Brain pericyte (primary cell): Measurements from ENCODE around the gene BCL11B.

Experiments used
- DNase-seq: peaks from one replicate; pipeline ENCODE4 v3.0.0-alpha.2; 2012; ENCODE audit warnings: low read depth, low spot score

The BCL11B gene

DNA sequence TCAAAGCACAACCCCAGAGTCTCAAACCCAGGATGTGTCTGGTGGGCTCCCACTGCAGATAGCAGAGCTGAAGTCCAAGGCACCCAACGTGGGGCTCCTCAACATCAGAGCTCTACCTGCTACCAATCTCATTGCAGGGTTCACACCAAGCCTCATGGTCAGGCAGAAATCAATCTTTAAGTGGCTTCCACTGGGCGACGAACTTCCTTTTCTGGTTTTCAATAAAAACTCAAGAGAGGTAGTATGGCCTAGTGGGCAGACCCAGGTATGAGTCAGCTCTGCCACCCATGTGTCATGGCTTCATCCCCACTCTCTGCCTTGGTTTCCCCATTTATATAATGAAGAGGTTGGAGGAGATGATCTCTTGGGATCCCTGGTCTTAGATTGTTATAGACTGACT lies 47.0 kb downstream of the BCL11B start:
- no peak for DNase-seq

DNA sequence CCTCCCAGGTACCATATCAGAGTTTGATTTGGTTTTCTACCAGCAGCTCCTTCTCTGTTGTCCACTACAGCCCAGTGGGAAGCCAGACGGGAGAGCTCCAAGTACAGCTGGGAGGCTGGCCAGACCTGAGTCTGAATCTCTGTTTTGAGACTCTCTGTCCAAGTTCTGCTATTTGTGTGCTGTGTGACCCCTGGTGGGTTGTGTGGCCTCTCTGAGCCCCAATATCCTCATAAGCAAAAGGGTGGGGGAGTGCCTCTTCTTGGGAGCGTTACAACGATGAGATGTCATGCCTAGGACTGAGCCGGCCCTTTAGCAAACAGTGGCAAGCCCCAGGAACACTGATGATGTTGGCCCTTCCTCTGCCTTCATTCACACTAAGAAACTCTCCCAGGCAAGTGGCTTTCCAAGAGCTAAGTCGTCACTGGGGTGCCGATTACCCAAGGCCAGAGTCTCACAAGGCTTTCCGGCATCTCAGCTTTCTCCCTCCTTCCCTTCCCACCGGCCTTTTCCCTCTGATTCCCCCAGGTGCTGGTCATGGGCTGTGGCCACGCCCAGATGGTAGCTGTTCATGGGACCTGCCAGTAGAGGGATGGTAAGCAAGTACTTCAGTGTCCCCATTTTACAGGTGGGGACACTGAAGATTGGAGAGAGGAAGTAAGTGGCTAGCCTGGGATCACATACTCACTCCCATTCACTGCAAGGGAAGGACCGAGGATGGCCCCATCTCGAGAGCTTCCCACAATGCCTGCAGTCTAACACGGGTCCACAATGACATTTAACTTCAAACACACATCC lies 47.7 kb downstream of the BCL11B start:
- DNase-seq, result no peak

DNA sequence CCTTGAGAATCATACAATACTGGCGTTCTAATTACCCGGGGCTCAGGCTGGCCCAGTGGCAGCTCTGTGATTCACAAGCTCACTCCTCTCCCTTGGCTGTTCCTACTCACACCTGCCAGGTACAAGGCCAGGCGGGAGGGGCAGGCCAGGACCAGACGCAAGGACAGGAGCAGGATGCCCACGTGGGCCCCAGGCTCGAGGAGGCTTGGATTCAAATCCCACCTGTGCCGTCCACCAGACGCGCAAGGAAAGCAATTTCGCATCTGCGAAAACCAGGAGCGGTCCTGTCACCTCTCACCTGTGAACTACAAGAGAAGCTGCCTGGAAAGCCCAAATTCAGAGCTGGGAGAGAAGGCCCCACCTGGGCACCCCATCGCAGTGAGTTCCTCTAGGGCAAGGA lies 50.6 kb downstream of the BCL11B start:
- no peak for DNase-seq

DNA sequence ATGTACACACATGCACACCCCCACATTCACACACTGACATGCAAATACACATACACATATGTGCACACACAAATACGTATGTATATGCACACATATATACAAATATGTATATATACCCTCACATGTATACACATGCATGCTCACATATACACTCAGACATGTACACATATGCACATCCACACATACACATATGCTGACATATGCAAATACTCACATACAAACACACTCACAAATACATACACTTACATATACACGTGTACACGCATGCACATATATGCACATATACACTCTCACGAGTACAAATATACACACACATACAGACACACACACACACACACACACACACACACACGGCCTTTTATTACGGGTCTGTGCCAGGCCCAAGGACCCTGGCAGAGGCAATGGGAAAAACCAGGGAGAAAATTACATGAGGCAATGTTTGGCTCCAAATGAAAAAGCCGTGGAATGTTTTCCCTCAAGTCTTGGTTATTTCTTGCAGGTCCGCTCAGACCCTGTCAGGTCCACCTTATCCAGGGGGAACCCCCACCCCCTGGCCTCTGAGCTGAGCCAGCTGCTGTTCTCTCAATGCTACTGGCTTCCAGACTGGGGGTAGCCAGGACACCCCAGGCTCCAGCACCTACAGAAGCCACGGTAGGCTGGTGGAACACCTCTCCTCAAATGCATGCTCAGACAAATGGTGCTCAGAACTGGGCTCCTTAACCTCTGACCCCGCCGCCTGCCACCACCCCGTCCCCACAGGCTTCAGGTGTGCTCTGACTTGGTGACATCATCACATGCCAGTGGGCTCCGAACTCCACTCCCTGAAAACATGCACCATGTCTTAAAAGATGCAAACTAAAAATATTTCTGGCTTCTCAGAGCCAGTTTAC lies 54.7 kb downstream of the BCL11B start:
- no peak for DNase-seq

DNA sequence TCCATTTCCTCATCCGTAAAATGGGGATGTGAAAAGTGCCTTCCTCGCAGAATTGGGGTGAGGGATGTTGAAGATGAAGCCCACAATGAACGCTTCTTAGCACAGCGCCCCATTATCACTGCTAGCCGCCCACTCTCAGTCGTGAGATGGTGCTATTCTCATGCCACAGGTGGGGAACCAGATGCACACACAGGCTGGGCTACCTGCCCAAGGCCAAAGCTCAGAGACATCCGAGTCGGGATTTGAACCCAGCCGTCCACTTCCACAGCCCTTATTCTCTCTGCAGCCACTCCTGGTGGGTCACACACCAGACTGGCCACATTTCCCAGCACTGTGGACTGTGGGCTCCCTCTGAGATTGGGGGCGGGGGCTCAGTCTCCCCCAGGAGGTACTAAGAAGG lies 55.8 kb downstream of the BCL11B start:
- DNase-seq, result no peak

DNA sequence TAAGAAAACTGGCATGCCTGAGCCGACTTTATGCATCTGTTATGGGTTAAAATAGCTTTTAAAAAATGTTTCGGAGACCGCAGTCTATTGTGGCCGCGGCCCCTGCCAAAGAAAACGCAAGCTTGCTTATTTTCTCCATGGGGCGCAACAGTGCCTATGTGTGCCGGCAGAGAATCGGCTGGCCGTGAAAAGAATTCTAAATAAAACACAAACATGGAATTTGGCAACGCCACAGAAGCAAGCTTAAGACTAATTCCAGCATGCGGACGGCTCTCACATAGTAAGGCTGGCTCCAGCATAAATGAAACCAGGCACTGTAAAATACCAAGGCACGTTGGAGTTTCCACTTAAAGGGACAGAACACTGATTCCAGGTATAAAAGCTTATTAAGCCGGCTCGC lies 56.7 kb downstream of the BCL11B start:
- peak; percentile 44 for DNase-seq

DNA sequence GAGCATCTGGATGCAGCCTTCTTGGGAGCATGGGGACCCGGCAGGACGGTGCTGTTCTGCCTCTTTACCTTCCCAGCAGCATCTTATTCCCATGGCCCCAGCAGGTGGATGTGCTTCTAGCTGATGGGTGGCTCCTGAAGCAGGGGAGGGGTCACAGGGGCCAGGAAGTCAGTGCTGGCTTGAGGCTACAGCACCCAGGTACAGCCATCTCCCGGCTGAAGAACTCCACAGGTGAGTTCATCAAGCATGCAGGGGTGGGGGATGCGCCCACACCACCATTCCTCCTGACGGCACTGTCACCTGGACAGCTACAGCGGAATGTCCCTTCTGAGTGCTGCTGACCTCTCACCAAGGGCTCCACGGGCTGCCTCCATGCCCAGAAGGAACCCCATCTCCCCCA lies 57.3 kb downstream of the BCL11B start:
- no peak for DNase-seq

DNA sequence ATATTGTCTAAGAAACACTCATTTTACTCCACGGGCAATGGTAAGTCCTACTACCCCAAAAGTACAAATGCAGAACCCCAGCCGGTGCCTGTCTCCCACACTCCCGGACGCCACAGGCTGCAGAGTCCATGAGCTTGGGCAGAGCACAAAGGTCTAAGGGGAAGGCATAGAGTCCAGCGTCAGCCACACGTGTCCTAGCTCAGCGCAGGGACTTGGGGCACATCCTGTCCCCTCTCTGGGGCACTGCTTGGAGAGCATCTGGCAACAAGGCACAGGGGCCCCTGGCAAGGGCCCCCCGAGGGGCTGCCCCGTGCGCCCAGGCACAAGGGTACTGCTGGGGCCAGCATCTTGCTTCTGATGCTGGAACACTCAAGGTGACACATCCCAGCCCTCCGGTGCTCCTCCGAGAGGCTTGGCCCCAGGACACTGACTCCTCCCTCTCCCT lies 58.4 kb downstream of the BCL11B start:
- DNase-seq, result no peak

DNA sequence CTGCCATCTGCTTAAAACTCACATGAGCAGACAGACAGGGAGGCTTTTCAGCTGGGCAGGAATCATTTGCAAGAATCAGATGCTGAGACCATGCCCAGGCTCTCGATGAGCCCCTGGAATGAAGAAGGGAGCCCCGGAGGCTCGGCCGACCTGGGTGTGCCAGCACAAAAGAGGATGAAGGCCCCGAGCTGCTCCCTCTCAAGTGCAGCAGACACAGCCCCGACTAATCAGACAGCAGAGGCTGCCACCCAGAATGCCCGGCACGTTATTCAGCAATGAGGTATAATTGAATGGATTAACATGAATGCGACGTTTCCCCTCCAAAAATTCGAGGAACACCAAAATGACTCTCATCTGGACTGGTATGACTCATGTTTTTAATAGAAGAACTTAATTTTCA lies 58.9 kb downstream of the BCL11B start:
- DNase-seq, result no peak

DNA sequence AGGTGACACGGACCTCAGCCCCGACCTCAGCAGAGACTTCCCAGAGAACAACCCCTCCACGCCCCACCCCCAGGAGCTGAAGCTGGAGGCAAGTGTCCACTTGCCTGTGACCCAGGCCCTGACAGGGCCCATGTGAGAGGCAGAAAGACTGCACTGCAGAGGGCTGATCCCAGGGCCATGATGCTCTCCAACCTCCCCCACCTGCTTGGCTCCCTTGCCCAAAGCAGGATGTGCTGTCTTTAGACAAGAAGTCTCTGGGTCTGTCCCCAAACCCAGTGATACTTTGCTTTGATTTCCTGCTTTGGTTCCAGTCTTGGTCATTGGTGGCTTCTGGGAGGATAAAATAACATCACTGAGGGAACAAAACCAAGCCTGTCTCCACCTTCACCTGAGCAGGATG lies 59.4 kb downstream of the BCL11B start:
- no peak for DNase-seq

DNA sequence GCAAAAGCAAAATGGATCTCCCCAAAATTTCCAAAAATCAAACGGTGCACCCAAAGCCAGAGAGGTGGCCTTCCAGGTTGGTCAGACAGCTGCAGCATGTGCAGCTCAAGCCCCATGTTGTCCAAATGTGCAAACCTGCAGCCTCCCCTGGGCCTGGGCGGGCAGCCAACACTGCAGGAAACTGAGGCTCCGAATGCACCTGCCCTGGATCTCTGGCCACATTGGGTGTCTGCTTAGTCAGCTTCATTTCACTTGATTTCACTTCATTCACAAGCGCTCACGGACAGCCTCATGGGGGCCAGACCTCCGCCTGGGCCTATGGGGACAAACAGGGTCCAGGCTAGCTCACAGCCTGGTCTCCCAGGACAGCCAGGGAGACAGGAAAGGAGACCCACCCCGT lies 59.8 kb downstream of the BCL11B start:
- DNase-seq, result no peak

DNA sequence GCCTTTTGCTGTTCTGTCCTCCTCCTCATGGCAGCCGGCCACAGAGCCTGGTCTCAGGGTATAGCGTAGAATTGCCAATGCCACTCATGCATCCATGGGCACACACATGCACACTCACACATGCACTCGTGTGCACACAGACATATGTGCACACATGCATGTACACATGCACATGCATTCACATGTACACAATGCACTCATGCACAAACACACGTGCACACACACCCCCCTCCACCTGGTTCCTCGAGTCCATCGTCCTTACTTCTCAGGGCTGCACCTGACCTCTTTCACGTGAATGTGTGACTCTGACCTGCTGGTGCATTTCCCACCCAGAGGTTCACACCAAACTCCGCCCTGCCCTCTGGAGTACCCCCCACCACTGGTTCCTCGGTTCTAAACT lies 60.6 kb downstream of the BCL11B start:
- DNase-seq, result no peak

DNA sequence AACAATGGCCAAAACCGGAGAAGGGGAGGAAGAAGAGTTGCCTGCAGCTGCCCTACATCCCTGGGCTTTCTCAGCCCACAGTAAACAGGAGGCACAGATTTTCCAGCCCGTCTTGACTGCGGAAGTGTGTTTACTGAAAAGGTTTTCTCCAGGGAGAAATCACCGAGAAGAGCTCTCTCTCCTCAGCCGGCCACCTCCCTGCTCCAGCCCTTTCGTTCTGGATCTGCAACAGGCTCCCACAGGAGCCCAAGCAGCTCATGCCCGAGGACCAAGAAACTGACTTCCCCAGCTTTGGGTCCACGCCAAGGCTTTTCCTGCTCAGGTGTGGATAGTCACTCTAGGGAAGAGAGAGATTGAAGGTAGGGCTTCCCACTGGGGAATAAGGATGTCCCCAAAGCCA lies 61.7 kb downstream of the BCL11B start:
- no peak for DNase-seq

DNA sequence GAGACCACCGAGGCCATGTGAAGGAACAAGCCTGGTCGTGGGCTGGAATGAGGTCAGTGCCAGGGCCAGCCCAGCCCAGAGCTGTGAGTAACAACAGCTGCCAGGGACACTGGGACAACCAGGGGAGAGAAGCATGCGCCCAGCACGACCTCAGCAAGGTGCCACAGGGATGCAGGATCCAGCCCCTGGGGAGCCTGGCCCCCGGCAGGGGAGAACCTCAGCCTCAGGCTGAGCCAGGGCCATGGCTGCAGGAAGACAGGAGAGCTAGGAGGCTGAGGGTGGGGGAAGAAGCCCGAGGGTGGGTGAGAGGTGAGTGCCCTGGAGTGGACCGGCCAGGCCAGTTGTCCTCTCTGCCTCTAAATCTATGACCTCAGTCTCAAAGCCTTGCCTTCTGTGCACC lies 62.6 kb downstream of the BCL11B start:
- DNase-seq, result no peak

DNA sequence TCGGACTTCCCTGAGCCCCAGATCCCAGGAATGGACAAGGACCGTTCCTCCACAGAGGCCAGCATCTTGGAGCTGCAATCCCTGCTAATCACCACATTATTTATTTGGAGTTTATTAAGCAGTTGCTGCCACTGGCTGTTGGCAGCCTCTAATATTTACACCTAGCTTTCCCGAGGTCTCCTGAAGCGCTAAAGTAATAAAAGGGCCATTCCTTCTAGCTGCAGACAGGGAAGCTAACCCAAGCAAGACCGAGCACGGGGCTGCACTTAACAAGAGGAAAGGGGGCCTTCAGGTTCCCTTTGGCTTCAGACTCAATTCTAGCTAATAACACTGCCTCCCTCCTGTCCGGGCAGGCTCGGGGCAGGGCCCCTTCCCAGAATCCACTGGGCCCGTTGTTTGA lies 63.7 kb downstream of the BCL11B start:
- DNase-seq, result no peak

DNA sequence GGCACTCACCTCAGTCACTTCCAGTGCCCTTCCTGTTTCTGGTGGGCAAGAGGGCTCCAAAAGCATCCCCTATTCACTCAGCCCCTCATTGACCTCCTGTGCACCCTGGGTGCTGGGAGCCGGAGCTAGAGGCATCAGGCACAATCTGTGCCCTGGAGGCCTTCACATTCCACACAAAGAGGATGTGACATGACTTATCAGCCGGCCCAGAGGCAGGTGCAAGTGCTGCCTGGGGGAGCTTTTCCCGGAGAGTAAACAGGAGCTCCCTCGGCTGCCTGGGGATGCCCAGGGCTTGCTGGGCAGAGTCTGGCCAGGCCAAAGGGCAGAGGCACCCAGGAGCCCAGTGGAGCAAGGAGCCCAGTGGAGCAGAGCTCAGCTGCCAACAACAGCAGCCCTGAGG lies 64.5 kb downstream of the BCL11B start:
- DNase-seq, result no peak

DNA sequence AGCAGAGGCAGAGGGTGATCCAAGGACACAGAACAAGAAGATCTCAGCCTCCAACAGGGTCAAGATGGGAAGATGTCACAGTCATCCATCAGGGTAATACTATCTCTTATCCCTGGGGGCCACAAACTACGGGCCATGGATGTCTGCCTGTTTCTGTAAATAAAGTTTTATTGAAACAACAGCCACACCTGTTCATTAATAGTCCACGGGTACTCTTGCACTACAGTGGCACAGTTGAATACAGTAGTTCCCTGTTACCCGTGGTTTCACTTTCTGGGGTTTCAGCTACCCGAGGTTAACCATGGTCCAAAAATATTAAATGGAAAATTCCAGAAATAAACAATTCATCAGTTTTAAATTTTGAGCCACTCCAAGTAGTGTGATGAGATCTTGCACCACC lies 65.9 kb downstream of the BCL11B start:
- no peak for DNase-seq

DNA sequence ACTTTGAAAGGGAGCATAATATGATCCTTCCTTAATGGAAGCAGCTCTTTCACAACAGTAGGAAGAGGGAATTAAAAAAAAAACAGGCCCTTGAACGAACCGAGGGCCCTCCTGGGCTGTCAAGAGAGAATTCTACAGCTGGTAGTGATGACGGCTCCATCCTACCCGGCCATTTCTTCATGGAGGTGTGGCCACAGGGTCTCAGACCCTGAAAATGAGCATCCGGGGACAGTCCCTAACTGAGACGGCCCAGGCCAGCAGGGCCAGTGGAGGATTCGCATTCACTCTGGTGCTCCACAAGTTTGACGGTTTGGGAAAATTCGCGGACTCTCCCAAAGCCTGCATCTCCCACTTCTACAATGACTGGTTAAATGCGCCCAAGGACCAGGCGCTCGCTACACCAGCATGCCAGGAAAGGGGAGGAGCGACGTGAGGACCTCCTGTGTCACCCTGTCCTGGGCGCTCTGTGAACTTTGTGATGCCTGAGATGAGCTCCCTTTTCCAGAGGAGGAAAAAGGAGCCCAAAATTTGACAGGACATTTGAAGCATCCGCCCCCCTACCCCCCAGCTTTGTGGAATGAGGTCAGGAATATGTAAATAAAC lies 66.8 kb downstream of the BCL11B start:
- no peak for DNase-seq

DNA sequence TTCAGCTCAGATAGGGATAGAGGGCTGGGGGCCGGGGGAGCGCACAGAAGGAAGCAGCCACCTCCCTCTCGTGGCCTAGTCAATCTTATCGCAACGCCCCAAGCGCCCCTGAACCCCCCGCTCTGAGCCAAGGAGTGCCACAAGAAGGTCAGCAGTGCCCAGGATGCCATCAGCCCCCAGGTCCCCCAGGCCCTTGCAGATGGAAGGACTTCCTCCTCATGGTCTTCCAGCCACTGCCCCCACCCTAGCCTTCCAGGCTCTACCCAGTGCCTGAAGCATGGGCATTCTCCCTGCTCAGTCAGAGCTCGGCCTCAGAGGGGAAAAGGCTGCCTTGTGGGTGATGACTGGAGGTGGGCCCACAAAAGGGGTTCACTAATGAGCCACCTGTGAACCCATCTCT lies 68.2 kb downstream of the BCL11B start:
- no peak for DNase-seq

DNA sequence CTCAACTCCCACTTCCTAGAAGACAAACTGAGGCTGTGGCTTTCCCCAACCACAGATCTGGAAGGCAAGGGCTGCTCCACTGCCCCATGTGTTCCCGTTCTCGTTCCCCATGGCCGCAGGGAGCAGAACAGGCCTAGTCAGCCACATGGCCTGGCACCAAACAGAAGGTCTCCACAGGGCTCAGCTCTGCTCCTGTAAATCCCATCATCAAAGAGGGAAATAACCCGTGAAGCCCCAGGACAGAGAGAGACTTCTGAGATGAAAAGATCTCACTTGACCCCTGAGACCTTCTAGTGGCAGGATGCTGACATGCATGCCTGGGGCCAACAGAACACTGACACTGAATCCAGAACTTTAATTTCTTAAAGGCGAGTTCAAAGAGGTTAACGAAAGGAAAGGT lies 68.9 kb downstream of the BCL11B start:
- DNase-seq, result no peak

DNA sequence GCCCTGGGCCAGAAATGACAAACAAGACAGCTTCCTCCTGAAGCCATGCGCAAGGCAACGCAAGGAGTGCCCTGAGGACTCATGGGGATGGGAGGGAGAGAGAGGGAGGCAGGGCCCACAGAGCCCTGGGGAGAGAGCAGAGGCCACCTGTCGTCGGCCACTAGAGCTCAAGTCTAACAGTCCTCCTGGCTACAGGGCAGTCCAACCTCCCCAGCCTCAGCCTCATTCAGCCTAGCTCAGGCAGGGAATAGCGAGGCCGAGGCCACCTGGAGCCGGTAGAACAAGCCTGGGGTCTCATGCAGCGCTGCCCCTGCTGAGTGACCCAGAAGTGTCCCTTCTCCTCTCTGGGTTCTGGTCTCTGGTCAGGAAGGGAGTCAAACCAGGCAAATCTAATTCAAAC lies 69.5 kb downstream of the BCL11B start:
- DNase-seq, result no peak

DNA sequence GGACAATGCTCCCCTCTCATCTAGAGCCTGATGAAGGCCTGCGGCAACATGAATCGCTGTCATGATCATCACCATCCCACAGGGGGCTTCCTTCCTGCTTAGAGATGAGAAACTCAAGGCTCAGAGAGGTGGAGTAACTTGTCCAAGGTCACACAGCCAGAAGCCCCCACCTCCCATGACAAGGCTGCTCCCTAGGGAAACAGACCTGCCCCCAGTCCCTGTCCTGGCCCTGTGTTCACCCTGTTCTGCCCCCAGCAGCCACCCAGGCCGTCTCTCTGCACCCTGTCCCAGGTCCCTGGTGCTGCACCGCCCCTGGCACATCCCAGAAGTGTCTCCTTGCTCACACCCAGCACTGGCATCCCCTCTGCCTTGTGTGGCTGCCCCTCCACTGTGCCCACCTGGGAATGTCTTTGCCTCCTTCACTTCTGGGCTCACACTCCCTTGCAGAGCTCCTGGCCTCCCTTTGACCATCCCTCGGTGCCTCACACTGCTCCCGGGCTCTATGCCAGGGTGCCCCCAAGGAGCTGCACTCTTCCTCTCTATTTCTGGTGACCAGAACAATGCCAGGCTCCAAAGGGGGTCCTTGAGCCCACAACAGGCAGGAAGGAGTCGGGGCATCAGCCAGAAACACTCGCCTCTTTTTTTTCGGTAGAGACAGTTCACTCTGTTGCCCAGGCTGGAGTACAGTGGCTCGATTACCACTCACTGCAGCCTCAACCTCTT lies 70.5 kb downstream of the BCL11B start:
- no peak for DNase-seq
